HG03571 (cell line): ENCODE data around the gene KAZN.

Source experiments
- ATAC-seq: cut with Tn5 transposase; IDR thresholded peaks from one replicate; pipeline ENCODE4 v1.9.1; 2021; ENCODE audit not compliant: unreplicated experiment

The KAZN gene

DNA sequence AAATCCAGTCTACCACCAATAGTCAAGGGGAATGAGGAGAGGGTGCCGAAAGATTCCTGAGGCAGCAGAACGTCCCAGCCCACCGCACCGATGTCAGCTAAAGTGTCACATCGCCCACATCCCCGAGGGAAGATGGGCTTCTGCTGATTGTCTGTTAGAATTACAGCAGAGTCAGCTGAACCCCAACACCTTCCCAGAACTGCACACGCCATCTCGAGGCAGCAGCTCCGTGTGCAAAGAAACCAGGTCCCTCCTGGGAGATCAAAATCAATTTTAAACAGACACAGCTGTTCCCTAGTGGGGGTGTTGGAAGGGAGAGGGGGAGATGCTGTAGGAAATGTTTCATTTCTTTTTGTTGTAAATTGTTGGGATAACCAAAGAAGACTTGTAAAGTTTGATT, 12.8 kb upstream of the KAZN start:
- ATAC-seq: no peak

DNA sequence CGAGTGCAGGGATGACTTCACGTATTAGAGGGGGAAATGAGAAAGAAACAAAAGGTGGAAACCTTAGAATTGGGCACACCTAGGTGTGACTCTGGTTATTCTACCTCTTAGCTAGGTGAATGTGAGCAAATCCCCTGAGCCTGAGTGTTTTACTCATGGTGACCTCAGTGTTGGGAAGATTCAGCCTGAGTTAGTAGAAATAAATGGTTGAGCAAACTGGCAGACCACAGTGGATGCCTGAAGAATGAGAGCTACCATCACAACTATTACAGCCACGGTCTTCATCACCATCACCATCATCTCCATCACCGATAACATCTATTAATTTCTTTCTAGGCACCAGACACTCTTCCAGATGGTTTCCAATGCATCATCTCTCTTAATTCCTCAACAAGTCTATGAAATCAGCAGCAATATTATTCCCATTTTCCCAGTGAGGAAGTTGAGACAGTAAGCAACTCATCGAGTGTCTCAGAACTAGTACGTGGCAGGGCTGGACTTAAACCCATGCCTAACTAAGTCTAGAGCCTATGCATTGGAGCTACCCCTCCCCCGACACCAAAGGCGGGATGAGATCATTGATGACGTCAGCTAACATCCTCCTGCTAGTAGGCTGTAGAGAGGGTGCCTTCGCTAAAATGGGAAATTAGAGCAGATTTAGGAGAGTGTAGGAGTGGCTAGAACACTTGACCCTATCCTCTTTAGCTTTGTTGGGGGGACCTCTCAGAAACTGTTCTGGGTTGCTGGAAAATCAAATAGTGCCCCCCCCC, 7.9 kb upstream of the KAZN start:
- no peak for ATAC-seq

DNA sequence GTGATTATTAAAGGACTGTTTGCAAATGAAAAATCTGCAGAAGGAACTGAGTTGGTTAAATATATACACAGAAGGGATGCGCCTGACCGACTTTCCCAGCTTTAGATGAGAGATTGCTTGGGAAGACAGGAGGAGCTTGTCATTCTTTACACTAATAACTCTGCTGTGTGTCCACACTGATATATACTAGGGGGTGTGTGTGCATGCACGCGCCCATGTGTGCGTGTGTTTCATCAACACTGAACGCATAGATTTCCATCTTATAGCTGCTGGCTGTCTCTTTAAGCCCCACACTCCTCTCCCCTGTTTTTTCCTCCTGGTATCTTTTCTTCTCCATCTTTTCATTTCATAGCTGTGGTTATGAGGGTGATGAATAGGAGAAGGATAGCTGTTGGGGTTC, 6.9 kb upstream of the KAZN start:
- no peak for ATAC-seq

DNA sequence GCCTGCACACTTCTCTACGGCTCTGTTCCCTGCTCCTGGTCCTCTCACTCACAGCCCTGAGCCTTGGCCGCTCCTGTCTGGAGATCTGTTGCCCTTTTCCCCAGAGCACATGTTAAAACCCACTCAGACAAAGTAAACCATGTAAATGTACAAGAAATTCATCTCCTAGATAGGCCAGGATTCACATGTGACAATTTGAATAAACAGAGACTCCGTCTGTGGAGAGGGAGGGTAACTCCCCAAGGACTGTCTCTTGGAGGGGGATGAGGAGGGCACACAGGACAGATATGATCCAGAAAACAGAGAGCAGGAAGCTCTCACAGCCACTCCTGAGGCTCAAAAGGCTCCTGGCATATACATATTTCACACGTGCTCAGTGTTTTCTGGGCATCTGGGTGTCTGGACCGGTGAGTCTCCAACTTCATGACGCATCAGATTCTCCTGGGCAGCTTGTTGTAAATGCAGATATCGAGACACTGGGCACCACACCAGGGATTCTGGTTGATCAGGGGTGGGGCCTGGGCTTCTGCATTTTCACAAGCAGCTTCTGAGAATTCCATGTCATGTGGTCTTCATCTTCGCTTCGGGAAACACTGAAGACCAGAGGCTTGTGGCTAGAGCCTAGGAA, 6.4 kb upstream of the KAZN start:
- no peak for ATAC-seq

DNA sequence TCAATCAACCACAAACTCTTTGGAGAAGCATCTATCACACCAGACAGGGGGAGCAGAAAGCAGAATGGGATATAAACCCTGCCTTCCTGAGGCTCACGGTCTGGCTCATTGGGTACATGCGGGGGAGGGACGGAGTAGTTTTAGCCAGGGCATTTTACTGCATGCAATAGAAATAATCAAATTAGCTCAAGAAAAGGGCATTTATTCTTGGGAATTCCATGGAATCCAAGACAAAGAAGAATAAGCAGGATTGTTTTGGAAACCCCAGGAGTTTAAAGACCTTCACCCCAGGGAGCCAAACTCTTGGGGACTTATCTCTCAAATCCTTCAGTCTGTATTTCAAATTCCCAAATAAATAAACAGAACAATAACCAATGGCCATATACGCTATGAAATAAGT, 5.2 kb upstream of the KAZN start:
- no peak for ATAC-seq

DNA sequence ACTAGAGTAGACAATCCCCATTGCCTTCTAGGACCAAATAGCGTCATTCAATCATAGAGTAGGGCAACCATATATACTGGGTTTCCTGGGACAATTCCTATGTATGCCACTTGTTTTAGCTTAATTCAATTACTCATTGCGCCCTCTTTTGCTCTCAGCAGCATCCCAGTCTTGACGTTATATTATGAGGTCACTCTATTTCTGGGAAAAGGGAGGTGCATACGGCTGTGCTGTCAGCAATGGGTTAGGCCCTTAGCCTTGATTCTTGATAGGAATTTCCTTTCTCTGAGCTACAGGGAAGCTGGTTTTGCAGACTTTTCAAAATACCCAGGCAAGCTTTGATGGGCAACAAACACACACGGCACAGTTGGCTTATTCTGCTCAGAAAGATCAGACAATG, 4.4 kb upstream of the KAZN start:
- ATAC-seq: no peak

DNA sequence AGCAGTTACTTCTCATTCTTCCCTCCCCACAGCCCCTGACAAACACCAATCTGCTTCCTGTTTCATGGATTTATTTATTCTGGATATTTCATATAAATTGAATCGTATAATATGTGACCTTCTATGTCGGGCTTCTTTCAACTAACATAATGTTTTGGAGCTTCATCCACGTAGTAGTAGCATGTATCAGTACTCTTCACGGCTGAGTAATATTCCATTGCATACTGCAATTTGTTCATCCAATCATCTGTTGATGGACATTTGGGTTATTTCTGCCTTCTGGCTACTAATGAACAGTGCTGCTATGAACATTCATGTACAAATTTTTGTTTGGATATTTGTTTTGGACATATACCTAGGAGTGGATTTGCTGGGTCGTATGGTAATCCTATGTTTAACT, 1.9 kb upstream of the KAZN start:
- ATAC-seq: no peak

DNA sequence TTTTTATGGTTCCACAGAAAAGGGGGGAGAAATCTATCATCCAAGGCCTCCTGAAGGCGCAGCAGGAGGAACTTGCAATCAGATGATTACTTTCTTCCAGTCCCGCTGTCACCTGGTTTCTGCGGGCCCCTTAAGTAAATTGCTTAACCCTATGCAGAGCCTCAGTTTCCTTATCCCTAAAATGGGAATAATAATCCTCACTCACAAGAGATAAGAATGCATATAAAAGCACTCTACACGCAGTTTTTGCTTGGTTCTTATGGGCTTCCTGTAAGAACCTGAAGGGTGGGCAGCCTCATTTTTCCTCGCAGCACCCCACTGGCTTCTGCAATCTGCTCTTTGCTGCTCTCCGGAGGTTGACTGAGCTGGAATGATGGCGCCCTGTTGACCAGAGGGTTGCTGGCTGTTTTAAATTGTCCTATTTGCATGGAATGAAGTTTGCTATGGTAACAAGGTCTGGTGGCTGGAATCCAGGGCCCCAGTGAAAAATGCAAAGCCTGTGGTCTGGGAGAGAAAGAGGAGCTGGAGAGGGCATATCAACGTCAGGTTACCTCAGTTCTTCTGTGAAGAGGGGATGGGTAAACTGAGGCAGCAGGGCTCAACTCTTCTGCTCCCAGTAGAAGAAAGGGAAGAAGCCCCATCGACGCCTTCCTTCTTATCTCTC, 1.0 kb upstream of the KAZN start:
- no peak for ATAC-seq

DNA sequence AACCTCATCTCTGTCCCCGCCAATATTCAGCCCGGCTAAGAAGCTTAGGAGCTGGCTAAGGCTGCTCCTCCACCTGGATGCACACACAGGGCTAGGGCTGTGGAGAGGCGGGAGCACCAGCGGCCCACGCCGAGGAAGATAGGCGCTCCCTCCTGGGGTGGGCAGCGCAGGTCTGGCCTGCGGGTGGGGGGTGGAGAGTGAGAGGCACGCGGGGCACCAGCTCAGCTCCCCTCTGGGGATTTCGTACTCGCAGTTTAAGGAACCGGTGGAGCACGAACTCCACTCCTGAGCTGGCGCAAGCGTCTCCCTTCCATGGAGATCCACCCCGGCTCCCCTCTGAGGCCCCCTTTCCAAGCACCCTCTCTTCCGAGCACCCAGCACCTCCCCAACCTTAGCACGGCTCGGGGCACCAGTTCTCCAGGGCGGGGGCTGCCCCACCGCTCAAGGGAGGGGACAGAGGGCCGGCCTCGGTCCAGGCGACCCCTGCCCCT, 433 bp upstream of the KAZN start:
- no peak for ATAC-seq

DNA sequence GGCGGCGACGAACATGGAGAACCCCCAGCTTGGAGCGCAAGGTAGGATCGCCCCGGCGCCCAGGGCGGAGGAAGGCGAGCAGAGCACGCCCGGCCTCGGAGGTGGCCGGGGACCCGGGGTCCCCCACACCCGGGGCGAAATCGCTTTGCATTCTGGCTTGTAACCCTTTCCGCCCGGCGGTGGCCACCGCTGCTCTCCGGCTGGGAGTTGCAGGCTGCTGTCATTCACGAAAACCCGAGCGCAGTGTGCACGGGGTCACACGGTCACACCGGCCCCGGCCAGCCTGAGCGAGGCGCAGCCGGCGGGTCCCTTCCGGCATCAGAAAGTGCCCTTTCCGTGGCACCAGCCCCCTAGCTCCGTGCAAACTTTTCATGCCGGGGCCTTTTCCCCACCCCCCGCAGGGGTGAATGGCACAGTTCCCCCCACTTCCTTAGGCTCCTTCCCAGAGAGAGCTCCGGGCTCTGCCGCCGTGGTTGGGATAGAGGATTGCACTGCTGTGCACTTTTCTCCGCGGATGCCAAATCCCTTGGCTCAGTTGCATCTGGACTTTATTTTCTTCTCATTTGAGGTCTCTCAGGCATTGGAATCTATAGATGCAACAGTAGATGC, 802 bp downstream of the KAZN start:
- no peak for ATAC-seq

DNA sequence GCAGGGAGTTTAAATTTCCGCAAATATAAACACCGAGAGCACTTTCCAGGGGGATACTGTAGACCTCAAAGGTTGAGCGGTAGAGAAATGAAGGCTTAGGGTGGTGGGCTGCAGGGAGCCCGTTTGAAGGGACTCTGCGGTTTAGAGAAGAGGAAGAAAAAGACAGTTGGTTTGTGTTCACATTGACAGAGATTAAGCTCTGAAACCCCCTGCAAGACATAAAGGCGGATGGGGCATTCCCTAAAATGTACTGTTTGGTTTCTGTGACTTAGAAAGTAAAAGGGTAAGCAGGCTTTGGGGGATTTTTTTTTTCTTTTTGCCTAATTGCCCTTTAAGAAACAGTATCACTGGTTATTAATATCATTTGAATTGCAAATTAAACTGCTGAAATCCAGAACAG, 1.3 kb downstream of the KAZN start:
- no peak for ATAC-seq

DNA sequence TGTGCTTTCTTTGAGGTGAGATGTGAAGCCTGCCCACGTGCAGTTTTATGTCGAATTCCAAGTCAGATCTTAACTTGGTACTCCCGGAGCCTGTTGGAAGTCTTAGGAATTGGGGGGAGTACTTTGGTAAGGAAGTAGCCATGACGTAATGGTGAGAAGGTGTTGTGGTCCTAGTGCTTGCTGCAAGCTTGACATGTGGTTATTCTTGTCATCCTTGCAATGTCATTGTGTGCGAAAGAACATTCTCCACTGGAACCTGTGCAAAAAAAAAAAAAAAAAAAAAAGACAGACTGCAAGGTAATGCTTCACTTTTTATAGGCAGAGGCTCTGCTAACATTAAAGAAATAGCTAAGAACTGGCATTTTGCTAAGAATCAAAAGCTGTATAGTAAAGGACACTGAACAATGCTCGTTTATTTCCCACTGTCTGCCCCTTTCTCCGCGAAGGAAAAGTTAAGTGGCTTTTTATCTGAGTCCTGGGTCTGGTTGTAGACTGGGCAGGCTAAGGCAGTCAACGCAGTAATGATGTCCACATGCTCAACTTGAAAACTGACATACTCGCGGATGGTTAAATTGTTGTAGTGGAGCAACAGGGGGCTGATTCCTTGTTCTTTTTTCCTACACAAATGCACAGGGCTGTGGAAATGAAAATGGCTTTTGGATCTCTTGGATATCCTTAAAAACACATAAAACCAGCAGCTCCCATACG, 2.1 kb downstream of the KAZN start:
- no peak for ATAC-seq

DNA sequence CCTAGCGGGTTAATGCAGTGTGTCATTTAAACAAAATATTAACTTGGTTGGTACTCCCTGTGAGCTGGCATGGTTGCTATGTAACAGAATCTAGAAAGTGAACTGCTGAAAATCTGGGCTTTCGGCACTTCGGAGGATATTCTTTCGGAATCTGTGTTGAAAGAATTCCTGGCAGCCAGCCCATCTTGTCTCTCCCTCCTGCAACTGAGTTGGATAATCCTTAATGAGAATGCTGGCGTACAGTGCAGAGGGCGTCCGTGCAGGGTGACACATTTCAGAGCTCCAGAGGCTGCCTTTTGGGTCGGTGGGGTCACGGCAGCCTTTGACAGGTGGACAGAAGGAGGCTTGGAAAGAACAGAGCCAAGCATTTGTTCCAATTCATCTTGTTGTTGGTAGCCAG, 3.7 kb downstream of the KAZN start:
- ATAC-seq: no peak

DNA sequence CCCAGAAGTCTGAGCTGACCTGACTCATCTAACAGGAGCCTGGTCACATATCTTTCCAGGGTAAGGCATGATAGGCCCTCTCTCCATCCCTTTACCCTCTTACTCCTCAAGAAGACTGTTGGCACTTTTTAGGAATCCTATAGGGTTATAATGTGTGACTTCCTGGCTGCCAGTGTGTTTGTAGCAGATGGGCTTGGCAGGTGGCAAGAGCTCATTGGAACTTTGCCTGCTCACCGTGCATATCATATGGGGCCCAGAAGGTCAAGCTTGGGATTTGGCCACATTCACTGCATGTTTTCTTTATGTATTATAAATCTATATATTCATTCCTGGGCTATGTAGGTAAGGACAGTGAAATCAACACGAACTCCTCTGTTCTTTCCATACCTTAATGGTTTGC, 5.2 kb downstream of the KAZN start:
- ATAC-seq: no peak

DNA sequence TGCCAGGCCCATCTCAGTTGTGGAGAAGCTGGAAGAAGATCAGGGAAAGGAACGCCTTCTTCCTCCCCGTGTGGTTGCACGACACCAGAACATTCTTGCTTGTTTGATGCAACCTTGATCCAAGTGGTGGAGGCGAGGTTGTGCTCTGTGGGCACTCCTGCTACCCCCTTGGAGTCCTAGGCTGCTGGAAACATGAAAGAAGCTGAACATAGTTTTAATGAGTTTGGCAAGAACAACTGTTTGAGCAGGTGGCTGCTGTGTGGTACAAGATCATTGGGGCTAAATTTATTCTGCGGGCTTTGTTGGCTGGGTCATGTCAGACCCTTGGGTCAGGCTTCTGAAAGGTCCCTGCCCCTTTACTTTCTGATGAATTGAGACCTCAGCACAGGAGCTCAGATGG, 5.9 kb downstream of the KAZN start:
- ATAC-seq: no peak

DNA sequence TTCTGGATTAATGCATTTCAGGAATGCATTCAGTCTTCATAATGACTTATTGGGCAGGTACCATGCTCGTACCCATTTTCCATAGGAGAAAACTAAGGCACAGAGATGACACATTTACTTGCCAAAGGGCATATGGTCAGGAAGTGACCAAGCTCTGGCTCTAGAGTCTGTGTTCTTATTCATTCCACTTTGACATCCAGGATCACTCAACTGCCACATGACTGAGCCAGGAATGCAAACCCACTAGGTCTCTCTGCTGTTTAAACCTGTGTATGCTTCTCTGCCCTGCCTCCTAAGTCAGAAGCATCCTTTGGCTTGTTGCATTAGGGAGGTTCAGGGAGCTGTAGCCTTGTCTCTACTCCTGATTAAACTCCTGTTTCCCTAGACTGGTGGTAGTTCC, 7.5 kb downstream of the KAZN start:
- ATAC-seq: no peak

DNA sequence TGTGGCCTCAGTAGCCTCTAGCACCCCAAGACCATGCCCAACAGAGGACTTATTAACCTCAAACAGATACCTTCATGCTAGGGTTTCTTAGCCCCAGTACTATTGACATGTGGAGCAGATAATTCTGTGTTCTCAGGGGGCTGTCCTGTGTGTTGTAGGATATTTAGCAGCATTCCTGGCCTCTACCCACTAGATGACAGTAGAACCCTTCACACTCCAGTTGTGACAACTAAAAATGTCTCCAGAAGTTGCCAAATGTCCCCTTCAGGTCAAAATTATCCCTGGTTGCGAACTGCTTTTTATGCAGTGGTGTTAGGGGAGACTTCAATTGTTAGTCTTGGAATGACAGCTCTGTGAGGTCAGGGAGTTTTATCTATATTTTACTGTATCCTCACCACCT, 8.1 kb downstream of the KAZN start:
- no peak for ATAC-seq

DNA sequence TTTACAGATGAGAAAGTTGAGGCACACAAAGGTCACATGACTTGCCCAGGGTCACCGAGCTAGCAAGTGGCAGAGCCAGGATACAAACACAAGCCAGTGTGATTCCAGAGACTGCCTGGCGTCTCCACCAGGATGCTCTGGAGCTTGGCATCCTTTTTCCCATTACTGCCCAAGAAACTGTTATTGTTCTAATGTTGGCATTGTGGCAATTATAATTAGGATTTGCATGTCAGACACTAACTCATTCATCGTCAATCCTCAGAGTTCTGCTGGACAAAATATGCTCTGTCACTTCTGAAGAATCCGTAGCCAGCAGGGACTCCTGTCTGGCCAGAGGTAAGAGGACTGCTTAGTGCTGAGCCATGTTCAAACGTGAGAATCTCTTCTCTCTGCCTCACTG, 8.8 kb downstream of the KAZN start:
- ATAC-seq: no peak

DNA sequence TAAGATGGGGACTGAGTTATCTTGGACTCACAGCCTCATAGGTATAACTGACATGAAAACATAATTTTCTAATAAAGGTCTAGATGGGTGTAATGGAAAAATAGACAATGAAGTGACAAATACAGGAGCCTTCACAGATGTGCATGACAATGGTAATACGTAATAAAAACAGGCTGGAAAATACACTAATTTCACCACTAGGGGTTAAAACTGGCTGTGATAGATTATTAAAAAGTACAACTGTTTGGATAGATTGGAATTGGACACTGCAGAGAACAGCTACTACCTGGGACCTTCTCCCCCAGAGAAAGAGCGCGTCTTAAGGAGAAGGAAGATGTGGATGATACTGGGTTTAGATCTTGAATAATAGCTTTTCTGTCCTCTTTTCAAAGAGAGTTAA, 9.8 kb downstream of the KAZN start:
- ATAC-seq: no peak

DNA sequence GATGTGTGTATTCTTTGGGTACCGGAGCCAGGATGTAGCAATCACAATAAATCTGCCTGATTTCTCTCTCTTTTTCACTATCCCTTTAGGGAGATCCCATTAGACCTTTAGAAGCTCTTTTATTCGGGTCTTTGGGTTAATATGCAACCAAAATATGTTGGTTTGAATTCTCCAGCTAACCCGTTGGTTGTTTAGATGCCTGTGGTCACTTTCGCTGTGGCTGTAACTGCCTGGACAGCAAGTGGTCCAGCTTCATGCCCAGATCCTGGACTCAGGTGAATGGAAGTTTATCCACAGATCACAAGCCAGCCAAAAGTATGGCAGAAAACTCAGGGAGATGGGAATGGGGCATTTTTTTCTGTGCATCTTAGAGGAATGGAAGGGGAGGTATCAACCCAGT, 12.3 kb downstream of the KAZN start:
- ATAC-seq: no peak

DNA sequence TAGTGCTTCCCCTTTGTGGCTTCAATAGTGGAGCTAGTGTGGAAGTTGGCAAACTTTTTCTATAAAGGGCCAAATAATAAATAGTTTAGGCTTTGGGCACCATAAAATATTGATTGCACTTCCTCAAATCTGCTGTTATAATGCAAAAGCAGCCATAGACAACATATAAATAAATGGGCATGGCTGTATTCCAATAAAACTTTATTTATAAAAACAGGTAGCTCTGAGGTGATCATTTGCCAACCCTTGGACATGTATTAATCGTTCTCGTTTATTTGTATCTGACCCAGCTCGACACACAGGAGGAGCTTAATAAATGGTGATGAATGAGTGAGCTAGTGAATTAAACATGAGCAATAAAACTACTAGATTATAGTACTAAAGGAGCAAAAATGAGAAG, 13.3 kb downstream of the KAZN start:
- ATAC-seq: no peak
